ENCODE data around the gene MYOM1.
"Not testable (repeated sequence)": the region's sequence is repeated elsewhere in the genome, so short reads cannot be mapped to it uniquely, and the experiment has no call there.

The MYOM1 gene

GRCh38 chr18:3075491-3075890 lies 144.3 kb downstream of the MYOM1 start:
- no peak for DNase-seq

- DNase-seq = no peak
Observed at GRCh38 chr18:3074087-3074486, 145.7 kb downstream of the MYOM1 start.

GRCh38 chr18:3073353-3073752 lies 146.4 kb downstream of the MYOM1 start:
- not testable (repeated sequence) for DNase-seq

GRCh38 chr18:3071676-3072075 lies 148.1 kb downstream of the MYOM1 start:
- DNase-seq = no peak

- DNase-seq = no peak
Observed at GRCh38 chr18:3069671-3070433, 149.9 kb downstream of the MYOM1 start.

- no peak for DNase-seq
Observed at GRCh38 chr18:3067722-3068121, 152.0 kb downstream of the MYOM1 start.

- DNase-seq = no peak
Observed at GRCh38 chr18:3067165-3067661, 152.6 kb downstream of the MYOM1 start.

- DNase-seq = no peak
Observed at GRCh38 chr18:3066341-3067110, 153.2 kb downstream of the MYOM1 start.

GRCh38 chr18:3063766-3064165 lies 156.0 kb downstream of the MYOM1 start:
- DNase-seq = not testable (repeated sequence)

- DNase-seq = no peak
Observed at GRCh38 chr18:3062798-3063680, 156.7 kb downstream of the MYOM1 start.

GRCh38 chr18:3061581-3062312 lies 158.0 kb downstream of the MYOM1 start:
- DNase-seq = no peak

GRCh38 chr18:3060667-3061580 lies 158.8 kb downstream of the MYOM1 start:
- no peak for DNase-seq

GRCh38 chr18:3059272-3059671 lies 160.5 kb downstream of the MYOM1 start:
- no peak for DNase-seq

- DNase-seq = no peak
Observed at GRCh38 chr18:3058328-3059191, 161.2 kb downstream of the MYOM1 start.

- no peak for DNase-seq
Observed at GRCh38 chr18:3057526-3057925, 162.2 kb downstream of the MYOM1 start.

GRCh38 chr18:3056311-3056710 lies 163.5 kb downstream of the MYOM1 start:
- DNase-seq = no peak

GRCh38 chr18:3055816-3056215 lies 164.0 kb downstream of the MYOM1 start:
- no peak for DNase-seq

GRCh38 chr18:3055186-3055728 lies 164.5 kb downstream of the MYOM1 start:
- no peak for DNase-seq

- DNase-seq = no peak
Observed at GRCh38 chr18:3054780-3055179, 165.0 kb downstream of the MYOM1 start.

GRCh38 chr18:3054214-3054613 lies 165.6 kb downstream of the MYOM1 start:
- DNase-seq = no peak

All from NCI-H2171 (cell line).